H1 (cell line): ENCODE measurements around the gene PTPN3. TPM values are rescaled to one million over a fixed set of nuclear protein-coding genes. Genes with fewer than 3 reads are reported as not detected.

Experiments used
- CTCF ChIA-PET: fragments of 300-600 bp; sonication (Branson Sonifier 250); formaldehyde crosslinking; loops from one replicate; lab custom pipeline; 2021; ENCODE audit not compliant: partially characterized antibody; lab: Charles Lee
- POLR2A ChIA-PET: fragments of 300-600 bp; sonication (Branson Sonifier 250); formaldehyde crosslinking; loops from one replicate; lab custom pipeline; 2021; ENCODE audit warnings: inconsistent platforms; ENCODE audit not compliant: partially characterized antibody; lab: Charles Lee
- DNase-seq, 2 experiments: peaks; one replicate each; pipeline versions ENCODE4 v3.0.0 to v3.0.0-alpha.2; 2010 to 2022; ENCODE audit warnings: low spot score in 2 of 2, low read depth in 1 of 2, mixed read lengths in 1 of 2
- FAIRE-seq: peaks from 2 replicates; lab custom pipeline; 2011; peaks lifted over from hg19 to GRCh38; lab: Jason Lieb, UNC
- H2AFZ ChIP-seq: 2 replicates; pipeline ENCODE4 v1.8.1; 2012; ENCODE audit warnings: low read length, inconsistent platforms
- H2AK5ac ChIP-seq: 2 replicates; pipeline ENCODE4 v1.6.1; 2013; ENCODE audit warnings: low read depth, low read length
- H2BK120ac ChIP-seq: replicated peaks from 2 replicates; pipeline ENCODE3; 2013; ENCODE audit warnings: low read depth, low read length, inconsistent platforms
- H2BK12ac ChIP-seq: 2 replicates; pipeline ENCODE4 v1.6.1; 2013; ENCODE audit warnings: low read depth, low read length
- H2BK15ac ChIP-seq: 2 replicates; pipeline ENCODE4 v1.6.1; 2013; ENCODE audit warnings: low read length
- H2BK20ac ChIP-seq: 2 replicates; pipeline ENCODE4 v1.6.1; 2013; ENCODE audit warnings: low read length
- H2BK5ac ChIP-seq: 2 replicates; pipeline ENCODE4 v1.6.1; 2013; ENCODE audit warnings: low read depth, low read length
- H3K14ac ChIP-seq: 2 replicates; pipeline ENCODE4 v1.6.1; 2013; ENCODE audit warnings: inconsistent platforms; ENCODE audit not compliant: insufficient read length
- H3K18ac ChIP-seq: 2 replicates; pipeline ENCODE4 v1.6.1; 2013; ENCODE audit warnings: low read length; ENCODE audit errors: extremely low read depth
- H3K23ac ChIP-seq: 2 replicates; pipeline ENCODE4 v1.6.1; 2013; ENCODE audit warnings: inconsistent platforms; ENCODE audit not compliant: insufficient read length
- H3K23me2 ChIP-seq: 2 replicates; pipeline ENCODE4 v1.6.1; 2013; ENCODE audit warnings: low read depth, low read length
- H3K27ac ChIP-seq: 2 replicates; pipeline ENCODE4 v1.6.1; 2011; ENCODE audit warnings: low read depth, low read length, inconsistent platforms
- H3K27me3 ChIP-seq, 4 experiments: replicated peaks in 1 of 4; 1 replicate in 1 of 4; 2 replicates in 3 of 4; pipeline versions ENCODE4 v1.6.1 to v1.8.1; 2011 to 2013; ENCODE audit warnings: low read length in 3 of 4, mild to moderate bottlenecking in 3 of 4, inconsistent platforms in 2 of 4, mixed read lengths in 2 of 4, moderate library complexity in 1 of 4; ENCODE audit not compliant: control insufficient read depth in 3 of 4, insufficient read depth in 3 of 4; ENCODE audit errors: extremely low read depth in 1 of 4
- H3K36me3 ChIP-seq, 4 experiments: 2 replicates each; pipeline versions ENCODE4 v1.6.1 to v1.8.1; 2011 to 2013; ENCODE audit warnings: mild to moderate bottlenecking in 4 of 4, low read length in 3 of 4, moderate library complexity in 2 of 4, control low read depth in 1 of 4, inconsistent platforms in 1 of 4; ENCODE audit not compliant: insufficient read depth in 4 of 4, control insufficient read depth in 2 of 4
- H3K4ac ChIP-seq: replicated peaks from 2 replicates; pipeline ENCODE3; 2013; ENCODE audit warnings: low read length, low read depth, mixed read lengths, inconsistent platforms; ENCODE audit not compliant: insufficient read length
- H3K4me1 ChIP-seq, 4 experiments: replicated peaks in 1 of 4; 1 replicate in 1 of 4; 2 replicates in 3 of 4; pipeline versions ENCODE4 v1.6.1 to v1.8.1; 2011 to 2013; ENCODE audit warnings: low read length in 3 of 4, inconsistent platforms in 2 of 4, mixed read lengths in 1 of 4; ENCODE audit not compliant: insufficient read depth in 4 of 4, control insufficient read depth in 3 of 4
- H3K4me2 ChIP-seq, 2 experiments: 2 replicates each; pipeline versions ENCODE4 v1.6.1 to v1.8.1; 2011 to 2013; ENCODE audit warnings: low read depth in 2 of 2, low read length in 2 of 2, control low read depth in 1 of 2, inconsistent platforms in 1 of 2, mild to moderate bottlenecking in 1 of 2; ENCODE audit not compliant: insufficient read depth in 1 of 2
- H3K4me3 ChIP-seq, 4 experiments: fragments of 200-600, 300-600 bp in 1 of 4; sonication (generic), shearing (Covaris generic), sonication (Bioruptor Twin) in 1 of 4; 2 replicates each; pipeline versions ENCODE4 v1.5.1 to v1.8.1; 2011 to 2016; ENCODE audit warnings: low read length in 4 of 4, low read depth in 3 of 4, control low read depth in 2 of 4, inconsistent platforms in 2 of 4, mild to moderate bottlenecking in 2 of 4, mixed read lengths in 1 of 4, moderate library complexity in 1 of 4; ENCODE audit not compliant: insufficient read depth in 2 of 4; ENCODE audit errors: extremely low read depth in 1 of 4
- H3K56ac ChIP-seq: replicated peaks from 2 replicates; pipeline ENCODE3; 2013; ENCODE audit warnings: low read depth, mild to moderate bottlenecking, mixed read lengths, low read length, inconsistent platforms; ENCODE audit not compliant: insufficient read length
- H3K79me1 ChIP-seq: 2 replicates; pipeline ENCODE4 v1.6.1; 2013; ENCODE audit warnings: low read depth, low read length, control low read depth
- H3K79me2 ChIP-seq, 2 experiments: 2 replicates each; pipeline versions ENCODE4 v1.6.1 to v1.8.1; 2012 to 2013; ENCODE audit warnings: low read length in 2 of 2, mild to moderate bottlenecking in 2 of 2, inconsistent platforms in 1 of 2; ENCODE audit not compliant: insufficient read depth in 2 of 2, control insufficient read depth in 1 of 2
- H3K9ac ChIP-seq, 4 experiments: replicated peaks in 1 of 4; 1 replicate in 1 of 4; 2 replicates in 3 of 4; pipeline versions ENCODE4 v1.6.1 to v1.8.1; 2011 to 2013; ENCODE audit warnings: low read depth in 3 of 4, low read length in 3 of 4, control low read depth in 2 of 4, mild to moderate bottlenecking in 2 of 4, moderate library complexity in 2 of 4, inconsistent platforms in 1 of 4; ENCODE audit errors: extremely low read depth in 1 of 4
- H3K9me3 ChIP-seq, 2 experiments: 2 replicates each; pipeline versions ENCODE4 v1.6.1 to v1.8.1; 2012 to 2013; ENCODE audit warnings: mild to moderate bottlenecking in 2 of 2, moderate library complexity in 2 of 2, control low read depth in 1 of 2, inconsistent platforms in 1 of 2, low read depth in 1 of 2, low read length in 1 of 2, mixed read lengths in 1 of 2; ENCODE audit not compliant: insufficient read depth in 2 of 2
- H4K20me1 ChIP-seq, 2 experiments: replicated peaks in 1 of 2; 2 replicates each; pipeline versions ENCODE3 to v1.8.1; 2011 to 2013; ENCODE audit warnings: inconsistent platforms in 2 of 2, low read length in 2 of 2, mild to moderate bottlenecking in 1 of 2; ENCODE audit not compliant: insufficient read depth in 2 of 2, control insufficient read depth in 1 of 2
- H4K5ac ChIP-seq: 2 replicates; pipeline ENCODE4 v1.6.1; 2013; ENCODE audit warnings: low read length, low read depth, mixed read lengths, inconsistent platforms; ENCODE audit not compliant: insufficient read length
- H4K8ac ChIP-seq: 2 replicates; pipeline ENCODE4 v1.8.0; 2013; ENCODE audit warnings: mild to moderate bottlenecking, moderate library complexity, low read length, inconsistent platforms; ENCODE audit not compliant: insufficient read depth; ENCODE audit errors: extremely low read depth
- H4K91ac ChIP-seq: replicated peaks from 2 replicates; pipeline ENCODE3; 2013; ENCODE audit warnings: low read length, mixed read lengths, inconsistent platforms; ENCODE audit not compliant: insufficient read length
- ASH2L ChIP-seq: fragments of 200-600, 300-600 bp; sonication (generic); IDR thresholded peaks from one replicate; pipeline ENCODE4 v1.7.1; 2017; ENCODE audit warnings: low read length
- BACH1 ChIP-seq: IDR thresholded peaks from 2 replicates; pipeline ENCODE4 v1.6.1; 2012; ENCODE audit warnings: low read length, improper control_type of control experiment
- BCL11A ChIP-seq, 2 experiments: IDR thresholded peaks; one replicate each; pipeline ENCODE4 v1.6.1; 2011; ENCODE audit warnings: low read depth in 2 of 2, low read length in 2 of 2, mild to moderate bottlenecking in 2 of 2
- BRCA1 ChIP-seq: IDR thresholded peaks from 2 replicates; pipeline ENCODE4 v1.6.1; 2012; ENCODE audit warnings: low read depth, low read length, improper control_type of control experiment
- CHD1 ChIP-seq: IDR thresholded peaks from 2 replicates; pipeline ENCODE4 v1.6.1; 2012; ENCODE audit warnings: low read depth, low read length, improper control_type of control experiment
- CREB1 ChIP-seq: IDR thresholded peaks from 2 replicates; pipeline ENCODE4 v1.6.1; 2012; ENCODE audit warnings: inconsistent platforms
- E2F6 ChIP-seq: IDR thresholded peaks from 2 replicates; pipeline ENCODE4 v1.6.1; 2012; ENCODE audit warnings: inconsistent platforms
- HDAC2 ChIP-seq, 2 experiments: fragments of 300-600 bp in 1 of 2; sonication (generic) in 1 of 2; IDR thresholded peaks; 2 replicates each; pipeline ENCODE4 v1.6.1; 2011 to 2012; ENCODE audit warnings: low read depth in 2 of 2, low read length in 2 of 2, mild to moderate bottlenecking in 2 of 2, moderate library complexity in 2 of 2, borderline replicate concordance in 1 of 2, inconsistent platforms in 1 of 2
- KDM1A ChIP-seq: fragments of 200-600, 300-600 bp; sonication (generic); IDR thresholded peaks from 2 replicates; pipeline ENCODE4 v1.7.1; 2016; ENCODE audit warnings: mild to moderate bottlenecking, low read length, borderline replicate concordance
- KDM5A ChIP-seq: fragments of 200-600 bp; IDR thresholded peaks from 2 replicates; pipeline ENCODE4 v1.7.1; 2012; ENCODE audit warnings: mild to moderate bottlenecking, low read length, inconsistent platforms, mixed read lengths
- PHF8 ChIP-seq: fragments of 200-600 bp; sonication (generic); conservative IDR thresholded peaks from 2 replicates; pipeline ENCODE4 v1.7.1; 2012; ENCODE audit warnings: low read depth, mild to moderate bottlenecking, inconsistent platforms, low read length, moderate library complexity
- POU5F1 ChIP-seq: IDR thresholded peaks from 2 replicates; pipeline ENCODE4 v1.6.1; 2011; ENCODE audit warnings: low read depth, mild to moderate bottlenecking, low read length, moderate library complexity
- SIX5 ChIP-seq: IDR thresholded peaks from 2 replicates; pipeline ENCODE4 v1.6.1; 2011; ENCODE audit warnings: mild to moderate bottlenecking, low read depth, low read length
- TAF1 ChIP-seq: IDR thresholded peaks from 2 replicates; pipeline ENCODE4 v1.6.1; 2011; ENCODE audit warnings: mild to moderate bottlenecking, low read depth, low read length
- WGBS, 2 experiments: shearing (Covaris generic) in 1 of 2; methylation state at CpG; one replicate each; pipeline versions ENCODE4 v1.1.6 to v1.1.7; 2013 to 2015; ENCODE audit warnings: low lambda C conversion rate in 2 of 2, mixed read lengths in 2 of 2, inconsistent platforms in 1 of 2, low coverage in 1 of 2, missing lambda C conversion rate in 1 of 2; ENCODE audit not compliant: insufficient replicate concordance in 2 of 2, insufficient coverage in 1 of 2, insufficient read length in 1 of 2; ENCODE audit errors: extremely low coverage in 1 of 2, missing lambda C conversion rate in 1 of 2; 5-methylcytosine and 5-hydroxymethylcytosine counted together
- polyA plus RNA-seq, 7 experiments: library from polyadenylated mRNA; depleted of rRNA in 3 of 7; stranded (reverse) in 5 of 7; unstranded in 2 of 7; fragments of >200 nt in 5 of 7; fragments of 200-250 nt in 2 of 7; gene quantifications; 1 replicate in 5 of 7; 2 replicates in 1 of 7; 4 replicates in 1 of 7; pipeline versions ENCODE4 v1.2.1 to v1.2.3, GENCODE V29; 2011 to 2013; ENCODE audit warnings: missing spikeins in 2 of 7, mixed read lengths in 2 of 7
- total RNA-seq: library from RNA; stranded (reverse); fragmentation: NEBNext Ultra II Directional; extraction: Animal tissue kit (Norgen Biotek cat#: 25700); gene quantifications from 2 replicates; pipeline ENCODE4 v1.2.1, GENCODE V29; 2021
- TF ChIP-seq, protein P1 (sequence below): IDR thresholded peaks from 2 replicates; pipeline ENCODE4 v1.6.1; 2012; ENCODE audit warnings: inconsistent platforms

PTPN3 gene
- total and polyA plus RNA-seq, 2 of the 8 experiments (the other 6 are each of a cell fraction or from before 2014, with no cell fraction given): 2.9 to 3.7 TPM

- no peak overlapping the region for H2BK20ac ChIP-seq
- H3K9me3 ChIP-seq: no peaks in the 10 kb centered on the region
- H3K79me2 ChIP-seq: no peaks in the 10 kb centered on the region
- no peak overlapping the region for H3K14ac ChIP-seq
- no peak overlapping the region for H3K9ac ChIP-seq
- no peak overlapping the region for H3K27ac ChIP-seq
- H3K4ac ChIP-seq: no peak overlapping the region
- no peaks in the 10 kb centered on the region for H3K79me1 ChIP-seq
- no peaks in the 10 kb centered on the region; a peak in 1 of 8 replicates for H3K36me3 ChIP-seq
- no peak overlapping the region for H2BK12ac ChIP-seq
- H4K20me1 ChIP-seq: no peaks in the 10 kb centered on the region
- WGBS, 2 experiments: 95% methylated on average over 1 of the region's 1 CpG; no CpG with 5 or more reads in 1 of the 2 experiments
- H4K5ac ChIP-seq: no peak overlapping the region
- ChIA-PET POLR2A (no interaction called here), CTCF (interaction anchor here (1.2 to 5.9 kb wide), 6 partner anchors 12 to 174 kb away, joined by 3 to 65 read pairs (median 5); no protein-coding TSS in a partner anchor)
- no peak overlapping the region for H3K56ac ChIP-seq
- no peak overlapping the region for H4K91ac ChIP-seq
- H3K4me1 ChIP-seq: peaks cover 0 to 3% (median 0%) of the 10 kb centered on the region in 4 experiments; a peak in 1 of 7 replicates
- no peak overlapping the region for H3K4me2 ChIP-seq
- H3K4me3 ChIP-seq: no peak overlapping the region
- no peak overlapping the region for H2AFZ ChIP-seq
- FAIRE-seq (no peak), DNase-seq (no peak)
- no peak overlapping the region for H2BK15ac ChIP-seq
- H3K18ac ChIP-seq: no peak overlapping the region
- no peak overlapping the region for H3K23ac ChIP-seq
- H2BK5ac ChIP-seq: no peak overlapping the region
- no peak overlapping the region for H2BK120ac ChIP-seq
- H3K23me2 ChIP-seq: no peaks in the 10 kb centered on the region
- no peak overlapping the region for H2AK5ac ChIP-seq
- no peak overlapping the region for H4K8ac ChIP-seq
- no peaks in the 10 kb centered on the region for H3K27me3 ChIP-seq
- TF ChIP-seq ASH2L: no peak
- TF ChIP-seq, protein P1, sequence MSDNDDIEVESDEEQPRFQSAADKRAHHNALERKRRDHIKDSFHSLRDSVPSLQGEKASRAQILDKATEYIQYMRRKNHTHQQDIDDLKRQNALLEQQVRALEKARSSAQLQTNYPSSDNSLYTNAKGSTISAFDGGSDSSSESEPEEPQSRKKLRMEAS: no peak
- TF ChIP-seq KDM5A: no peak
- TF ChIP-seq POU5F1: no peak
- TF ChIP-seq BRCA1: no peak
- TF ChIP-seq CREB1: no peak
- TF ChIP-seq BACH1: no peak
- no peak for TF ChIP-seq KDM1A
- no peak for TF ChIP-seq TAF1
- no peak for TF ChIP-seq CHD1
- TF ChIP-seq BCL11A (IDR thresholded peaks at IDR 0.05; ENCODE audit: low read depth in 2 of 2, low read length in 2 of 2): no peak
- no peak for TF ChIP-seq E2F6
- TF ChIP-seq HDAC2 (IDR thresholded peaks at IDR 0.05; ENCODE audit: borderline replicate concordance in 1 of 2, low read depth in 2 of 2, low read length in 2 of 2): no peak
- TF ChIP-seq PHF8: no peak
- TF ChIP-seq SIX5: no peak
Measured at GRCh38 chr9:109423877-109424276, 74.2 kb downstream of the PTPN3 start.
